Astrocyte of the cerebellum (primary cell): ENCODE measurements around the gene ATP6V0D1.

ENCODE experiments used
- DNase-seq: peaks from one replicate; pipeline ENCODE4 v3.0.0-alpha.2; 2011; ENCODE audit warnings: low read depth
- H3K4me3 ChIP-seq: 2 replicates; pipeline ENCODE4 v1.5.1; 2011; ENCODE audit warnings: mild to moderate bottlenecking, low read depth, low read length, moderate library complexity
- CTCF ChIP-seq: IDR thresholded peaks from 2 replicates; pipeline ENCODE4 v1.5.1; 2012; ENCODE audit warnings: low read length, low read depth, moderate library complexity, mild to moderate bottlenecking; ENCODE audit errors: missing control alignments
- in situ Hi-C: cut with HindIII; loops from 2 replicates; pipeline ENCODE4 v1.10.0; 2017; ENCODE audit warnings: low sequenced_read_pairs

Gene ATP6V0D1

GRCh38 chr16:67430977-67431774 is 49.8 kb downstream of the ATP6V0D1 start, which contains the start of gene HSD11B2:
TSS of gene HSD11B2 (plus strand) at chr16:67431121. CDS start at chr16:67431249, 128 bp downstream.
- in situ Hi-C loops, result no loop called here
- no peak for TF ChIP-seq CTCF
- peak within 1 kb of the TSS; percentile 20 for H3K4me3 ChIP-seq
- DNase-seq, result no peak

- DNase-seq, result no peak
- no peak for TF ChIP-seq CTCF
- in situ Hi-C loops, result no loop called here
- H3K4me3 ChIP-seq, result peak overlapping the region; percentile 20
These were observed 50.4 kb downstream of the ATP6V0D1 start for GRCh38 chr16:67430504-67430976.

- DNase-seq, result no peak
- in situ Hi-C loops, result no loop called here
- H3K4me3 ChIP-seq, result peak overlapping the region; percentile 20
- no peak for TF ChIP-seq CTCF
These were observed 51.0 kb downstream of the ATP6V0D1 start for GRCh38 chr16:67429799-67430503.

- no peak overlapping the region for H3K4me3 ChIP-seq
- in situ Hi-C loops, result no loop called here
- no peak for DNase-seq
- no peak for TF ChIP-seq CTCF
These were observed 51.7 kb downstream of the ATP6V0D1 start for GRCh38 chr16:67429053-67429798.

- DNase-seq, result peak; percentile 31
- H3K4me3 ChIP-seq, result no peak overlapping the region
- in situ Hi-C loops, result no loop called here
- peak; percentile 96 for TF ChIP-seq CTCF
These were observed 52.7 kb downstream of the ATP6V0D1 start for GRCh38 chr16:67428146-67428731.

GRCh38 chr16:67426950-67427349 is 54.0 kb downstream of the ATP6V0D1 start:
- DNase-seq, result no peak
- no peak for TF ChIP-seq CTCF
- no peak overlapping the region for H3K4me3 ChIP-seq
- in situ Hi-C loops, result no loop called here
